WTC11 (cell line): Measurements from ENCODE around the gene CHRM2.

Experiments used
- CTCF ChIP-seq: fragments of 200-600 bp; IDR thresholded peaks from 2 replicates; pipeline ENCODE4 v1.8.0; 2022; ENCODE audit warnings: antibody characterized with exemption
- NFYB ChIP-seq: sonication (generic); formaldehyde crosslinking; conservative IDR thresholded peaks from 2 replicates; pipeline ENCODE4 v1.8.0; 2022; ENCODE audit warnings: low read depth, missing genetic modification reagents

- no peak for TF ChIP-seq CTCF
- TF ChIP-seq NFYB (CRISPR knock-in tag) = no peak
These were observed 29.2 kb downstream of the CHRM2 start for GRCh38 chr7:136897676-136898075.
